ENCODE results near the gene MRPS18A.

MRPS18A gene

DNA sequence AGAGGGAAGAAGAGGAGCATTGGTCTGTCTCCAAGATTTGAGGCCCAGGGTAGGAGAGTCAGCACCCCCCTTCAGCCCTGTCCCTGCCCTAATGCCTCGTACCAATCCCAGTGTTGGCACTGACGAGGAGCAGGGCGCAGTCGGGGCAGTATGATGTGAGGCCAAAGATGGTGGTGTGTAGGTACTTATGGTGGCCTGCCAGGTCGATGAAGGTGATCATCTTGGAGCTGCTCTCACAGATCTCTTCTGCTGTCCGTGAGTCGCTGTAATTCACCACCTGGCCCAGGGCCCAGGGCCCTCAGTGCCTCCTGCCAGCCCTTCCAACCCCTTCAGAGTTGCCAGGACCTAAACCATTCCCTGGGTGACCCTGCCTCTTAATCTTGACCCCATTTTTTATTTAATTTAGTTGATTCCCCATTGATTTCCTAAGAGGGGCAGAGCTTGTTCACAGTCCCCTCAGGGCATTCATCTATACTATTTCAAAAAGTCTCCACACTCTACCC is 62.8 kb downstream of the MRPS18A start:
- POLR2A ChIA-PET: interaction anchor here (1.3 kb wide), 1 partner anchor 10 kb away, joined by 6 read pairs; the partner anchor contains the start of gene MAD2L1BP
- no peak for DNase-seq (ENCODE audit: extremely low spot score)
- TF ChIP-seq NFRKB (IDR thresholded peaks at IDR 0.05): no peak
- no peak for TF ChIP-seq SP1 (IDR thresholded peaks at IDR 0.05)
- no peak for TF ChIP-seq SUZ12 (IDR thresholded peaks at IDR 0.05)
- no peak for TF ChIP-seq TARDBP (IDR thresholded peaks at IDR 0.05)
- TF ChIP-seq FOXA1 (IDR thresholded peaks at IDR 0.05): no peak
- CTCF ChIA-PET: no interaction called here

DNA sequence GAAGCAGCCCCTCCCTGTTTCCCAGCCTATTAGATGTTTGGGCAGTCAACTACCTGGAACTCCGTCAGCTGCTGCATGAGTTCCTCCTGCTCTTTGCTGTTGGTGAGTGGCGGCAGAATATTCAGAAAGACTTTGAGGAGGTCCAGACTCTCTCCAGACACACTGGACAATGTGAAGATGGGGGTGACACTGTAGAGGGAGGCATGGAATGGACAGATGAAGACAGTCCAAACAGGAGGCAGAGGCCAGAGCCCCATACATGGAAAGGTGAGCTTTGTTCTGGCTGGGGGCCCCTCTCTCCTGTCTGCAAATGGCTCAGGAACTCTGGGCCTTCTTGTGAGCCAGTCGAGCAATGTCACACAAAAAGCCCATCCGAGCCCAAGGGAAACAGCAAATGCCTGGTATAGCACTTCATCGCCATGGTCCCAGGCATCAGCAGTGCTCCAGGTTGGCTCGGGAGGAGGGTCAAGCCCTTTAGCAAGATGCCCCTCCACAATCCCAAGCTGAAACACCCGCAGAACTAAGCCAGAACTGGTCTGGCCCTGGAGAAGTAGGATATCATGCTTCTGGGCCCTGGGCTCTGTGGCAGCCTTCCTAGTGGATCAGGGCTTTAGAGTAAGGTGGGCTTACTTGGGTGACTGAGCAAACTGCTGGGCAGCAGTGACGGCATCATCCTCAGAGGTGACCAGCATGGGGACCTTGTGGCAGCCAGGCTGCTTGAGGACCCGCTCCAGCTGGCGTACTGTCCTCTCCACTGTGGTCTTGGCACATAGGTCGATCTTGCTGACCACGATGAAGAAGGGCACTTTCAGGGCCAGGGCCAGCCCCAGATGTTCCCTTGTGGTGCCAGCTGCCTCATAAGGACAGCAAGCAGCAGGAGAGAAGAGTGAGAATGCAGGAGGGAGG is 63.5 kb downstream of the MRPS18A start:
- ChIA-PET POLR2A (interaction anchor here (1.0 to 1.3 kb wide), 2 partner anchors 11 kb away, joined by 3 to 6 read pairs; partner anchors contain the start of gene MAD2L1BP), CTCF (no interaction called here)
- TF ChIP-seq BHLHE40 (IDR thresholded peaks at IDR 0.05; ENCODE audit: borderline replicate concordance): no peak
- TF ChIP-seq LEF1 (IDR thresholded peaks at IDR 0.05; ENCODE audit: borderline replicate concordance): no peak
- TF ChIP-seq PKNOX1 (IDR thresholded peaks at IDR 0.05): no peak
- no peak for TF ChIP-seq L3MBTL2 (conservative IDR thresholded peaks at IDR 0.05)
- TF ChIP-seq SUZ12 (IDR thresholded peaks at IDR 0.05): no peak
- no peak for TF ChIP-seq FOXK2 (IDR thresholded peaks at IDR 0.05)
- no peak for TF ChIP-seq FOXM1 (IDR thresholded peaks at IDR 0.05; ENCODE audit: borderline replicate concordance)
- no peak for TF ChIP-seq NFRKB (IDR thresholded peaks at IDR 0.05)
- no peak for TF ChIP-seq ZNF384 (IDR thresholded peaks at IDR 0.05)
- TF ChIP-seq ELF4 (IDR thresholded peaks at IDR 0.05): no peak
- no peak for TF ChIP-seq TARDBP (IDR thresholded peaks at IDR 0.05)
- TF ChIP-seq HDGF (IDR thresholded peaks at IDR 0.05; ENCODE audit: borderline replicate concordance): no peak
- no peak for TF ChIP-seq SP1 (IDR thresholded peaks at IDR 0.05)
- no peak for TF ChIP-seq ARNT (IDR thresholded peaks at IDR 0.05)
- no peak for TF ChIP-seq CTBP1 (IDR thresholded peaks at IDR 0.05; ENCODE audit: borderline replicate concordance)
- TF ChIP-seq FOXA1 (IDR thresholded peaks at IDR 0.05): no peak
- DNase-seq (ENCODE audit: extremely low spot score): no peak

GRCh38 chr6:43622541-43622940 is 65.0 kb downstream of the MRPS18A start:
- DNase-seq (ENCODE audit: extremely low spot score): no peak
- TF ChIP-seq LEF1 (IDR thresholded peaks at IDR 0.05; ENCODE audit: borderline replicate concordance) (no peak), FOXM1 (IDR thresholded peaks at IDR 0.05; ENCODE audit: borderline replicate concordance) (no peak), TARDBP (IDR thresholded peaks at IDR 0.05) (no peak)
- CTCF ChIA-PET: interaction anchor here (0.6 kb wide), 2 partner anchors 14 to 142 kb away, joined by 4 read pairs; no protein-coding TSS in a partner anchor
- POLR2A ChIA-PET: interaction anchor here (1.6 kb wide), 1 partner anchor 16 kb away, joined by 3 read pairs; no protein-coding TSS in a partner anchor

GRCh38 chr6:43621836-43622180 is 65.8 kb downstream of the MRPS18A start:
- ChIA-PET CTCF (no interaction called here), POLR2A (interaction anchor here (1.6 kb wide), 1 partner anchor 16 kb away, joined by 3 read pairs; no protein-coding TSS in a partner anchor)
- no peak for DNase-seq (ENCODE audit: extremely low spot score)
- no peak for TF ChIP-seq BHLHE40 (IDR thresholded peaks at IDR 0.05; ENCODE audit: borderline replicate concordance)

Data from HEK293T (cell line).